PFSK-1 (cell line): ENCODE data around the gene DYNLRB2.

Source experiments
- FOXP2 ChIP-seq: optimal IDR thresholded peaks from 2 replicates; pipeline ENCODE3; 2011; ENCODE audit warnings: borderline replicate concordance, control low read depth, inconsistent platforms; ENCODE audit not compliant: insufficient read depth; ENCODE audit errors: extremely low read length, extremely low read depth
- POLR2AphosphoS5 ChIP-seq: IDR thresholded peaks from 2 replicates; pipeline ENCODE4 v1.6.1; 2012; ENCODE audit warnings: low read depth, mild to moderate bottlenecking, control low read depth, low read length, moderate library complexity
- SIN3A ChIP-seq: IDR thresholded peaks from 2 replicates; pipeline ENCODE4 v1.6.1; 2012; ENCODE audit warnings: mild to moderate bottlenecking, low read length, moderate library complexity, borderline replicate concordance; ENCODE audit not compliant: insufficient read depth
- TAF1 ChIP-seq: IDR thresholded peaks from 2 replicates; pipeline ENCODE4 v1.6.1; 2012; ENCODE audit warnings: low read length, control low read depth, borderline replicate concordance; ENCODE audit not compliant: insufficient read depth
- TF ChIP-seq, protein P1 (sequence below), 2 experiments: IDR thresholded peaks; 2 replicates each; pipeline versions ENCODE4 v1.6.1 to v1.8.0; 2011 to 2012; ENCODE audit warnings: low read depth in 2 of 2, low read length in 2 of 2, control low read depth in 1 of 2, inconsistent platforms in 1 of 2, mild to moderate bottlenecking in 1 of 2, moderate library complexity in 1 of 2; ENCODE audit not compliant: insufficient read depth in 1 of 2

Gene DYNLRB2

DNA sequence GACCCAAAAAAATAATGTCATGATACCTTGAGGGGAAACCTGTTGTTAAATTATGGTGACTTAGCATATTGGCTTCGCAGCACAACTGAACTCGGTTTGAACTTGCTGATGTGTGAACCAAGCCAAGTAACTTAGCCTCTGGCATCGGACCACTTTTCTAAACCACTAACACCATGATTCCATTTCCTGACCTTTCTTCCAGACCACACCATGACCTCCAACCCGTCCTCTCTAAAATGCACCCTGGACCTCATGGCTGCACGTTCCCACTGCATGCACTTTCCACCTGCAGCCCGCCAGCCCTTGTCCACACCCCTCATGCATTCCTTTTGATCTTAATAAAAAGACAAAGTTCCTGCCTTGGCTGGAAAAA lies 29.3 kb downstream of the DYNLRB2 start:
- no peak for TF ChIP-seq POLR2AphosphoS5
- no peak for TF ChIP-seq SIN3A
- TF ChIP-seq, protein P1, sequence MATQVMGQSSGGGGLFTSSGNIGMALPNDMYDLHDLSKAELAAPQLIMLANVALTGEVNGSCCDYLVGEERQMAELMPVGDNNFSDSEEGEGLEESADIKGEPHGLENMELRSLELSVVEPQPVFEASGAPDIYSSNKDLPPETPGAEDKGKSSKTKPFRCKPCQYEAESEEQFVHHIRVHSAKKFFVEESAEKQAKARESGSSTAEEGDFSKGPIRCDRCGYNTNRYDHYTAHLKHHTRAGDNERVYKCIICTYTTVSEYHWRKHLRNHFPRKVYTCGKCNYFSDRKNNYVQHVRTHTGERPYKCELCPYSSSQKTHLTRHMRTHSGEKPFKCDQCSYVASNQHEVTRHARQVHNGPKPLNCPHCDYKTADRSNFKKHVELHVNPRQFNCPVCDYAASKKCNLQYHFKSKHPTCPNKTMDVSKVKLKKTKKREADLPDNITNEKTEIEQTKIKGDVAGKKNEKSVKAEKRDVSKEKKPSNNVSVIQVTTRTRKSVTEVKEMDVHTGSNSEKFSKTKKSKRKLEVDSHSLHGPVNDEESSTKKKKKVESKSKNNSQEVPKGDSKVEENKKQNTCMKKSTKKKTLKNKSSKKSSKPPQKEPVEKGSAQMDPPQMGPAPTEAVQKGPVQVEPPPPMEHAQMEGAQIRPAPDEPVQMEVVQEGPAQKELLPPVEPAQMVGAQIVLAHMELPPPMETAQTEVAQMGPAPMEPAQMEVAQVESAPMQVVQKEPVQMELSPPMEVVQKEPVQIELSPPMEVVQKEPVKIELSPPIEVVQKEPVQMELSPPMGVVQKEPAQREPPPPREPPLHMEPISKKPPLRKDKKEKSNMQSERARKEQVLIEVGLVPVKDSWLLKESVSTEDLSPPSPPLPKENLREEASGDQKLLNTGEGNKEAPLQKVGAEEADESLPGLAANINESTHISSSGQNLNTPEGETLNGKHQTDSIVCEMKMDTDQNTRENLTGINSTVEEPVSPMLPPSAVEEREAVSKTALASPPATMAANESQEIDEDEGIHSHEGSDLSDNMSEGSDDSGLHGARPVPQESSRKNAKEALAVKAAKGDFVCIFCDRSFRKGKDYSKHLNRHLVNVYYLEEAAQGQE (IDR thresholded peaks at IDR 0.05; ENCODE audit: insufficient read depth in 1 of 2, low read depth in 2 of 2, low read length in 2 of 2): no peak
- no peak for TF ChIP-seq TAF1
- TF ChIP-seq FOXP2: no peak

DNA sequence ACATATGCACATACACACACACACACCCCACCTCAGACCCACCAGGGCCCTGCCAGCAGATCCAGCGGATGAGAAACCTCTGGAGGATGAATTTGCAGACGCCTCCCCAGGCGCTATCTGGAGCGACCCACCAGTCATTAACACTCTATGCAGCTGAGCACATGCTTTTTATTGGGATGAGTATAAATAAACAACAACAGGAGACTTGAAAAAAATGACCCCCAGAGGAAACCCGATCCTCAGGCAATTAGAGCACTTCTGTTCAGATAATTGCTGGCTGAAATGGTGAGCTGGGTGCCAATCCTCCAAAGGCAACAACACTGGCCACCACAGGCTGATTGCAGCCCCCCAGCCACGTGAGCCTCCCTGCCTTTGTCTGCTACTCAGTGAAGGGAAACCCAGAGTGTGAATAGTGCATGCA lies 32.9 kb downstream of the DYNLRB2 start:
- TF ChIP-seq SIN3A: no peak
- TF ChIP-seq POLR2AphosphoS5: no peak
- TF ChIP-seq, protein P1 (IDR thresholded peaks at IDR 0.05; ENCODE audit: insufficient read depth in 1 of 2, low read depth in 2 of 2, low read length in 2 of 2): no peak

DNA sequence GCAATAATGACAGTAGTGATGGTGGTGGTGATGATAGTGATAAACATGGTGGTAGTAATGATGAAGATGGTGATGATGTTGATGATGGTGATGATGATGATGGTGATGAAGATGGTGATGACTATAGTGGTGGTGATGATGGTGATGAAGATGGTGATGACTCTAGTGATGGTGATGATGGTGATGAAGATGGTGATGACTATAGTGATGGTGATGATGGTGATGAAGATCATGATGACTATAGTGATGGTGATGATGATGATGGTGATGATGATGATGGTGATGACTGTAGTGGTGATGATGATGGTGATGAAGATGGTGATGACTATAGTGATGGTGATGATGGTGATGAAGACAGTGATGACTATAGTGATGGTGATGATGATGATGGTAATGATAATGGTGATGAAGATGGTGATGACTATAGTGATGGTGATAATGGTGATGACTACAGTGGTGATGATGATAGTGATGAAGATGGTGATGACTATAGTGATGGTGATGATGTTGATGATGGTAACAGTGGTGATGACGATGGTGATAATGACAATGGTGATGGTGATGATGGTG lies 35.6 kb downstream of the DYNLRB2 start:
- TF ChIP-seq FOXP2 (no peak), POLR2AphosphoS5 (no peak), TAF1 (no peak), SIN3A (no peak)
- TF ChIP-seq, protein P1 (IDR thresholded peaks at IDR 0.05; ENCODE audit: insufficient read depth in 1 of 2, low read depth in 2 of 2, low read length in 2 of 2): no peak

DNA sequence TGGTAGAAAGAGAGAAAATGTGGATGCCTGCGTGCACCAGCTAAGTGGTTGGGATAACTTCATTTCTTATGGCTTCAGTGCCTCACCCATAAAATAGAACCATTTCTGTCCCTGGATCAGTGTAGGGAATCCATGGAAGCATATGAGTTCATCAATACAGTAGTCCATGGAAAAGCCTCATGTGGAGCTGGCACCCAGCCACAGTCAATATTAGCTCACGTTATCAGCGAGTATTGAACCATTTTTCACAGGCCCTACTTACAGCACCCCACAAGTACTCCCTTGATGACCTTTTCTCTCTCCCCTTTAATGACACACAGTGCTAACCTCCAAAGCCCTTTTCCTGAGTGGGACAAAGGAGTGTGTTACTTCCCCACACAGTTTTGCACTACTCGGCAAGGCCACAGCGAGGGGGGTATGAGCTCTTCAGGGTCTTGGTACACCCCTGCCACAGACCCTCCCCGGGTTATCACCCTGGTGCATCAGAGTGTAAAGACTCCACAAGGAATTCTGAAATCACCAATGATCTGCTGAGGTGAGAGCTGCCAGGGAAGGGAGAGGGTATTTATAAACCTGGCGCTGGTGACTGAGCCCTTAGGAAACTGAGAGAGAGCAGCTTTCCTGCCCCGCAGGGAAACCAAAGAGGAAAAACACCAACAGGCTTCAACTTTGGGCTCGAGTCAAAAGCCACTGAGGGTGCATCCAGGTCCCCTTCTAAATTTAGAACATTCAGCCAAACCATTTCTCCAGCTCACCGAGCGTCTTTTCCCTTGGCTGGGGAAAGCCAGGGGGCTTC lies 36.9 kb downstream of the DYNLRB2 start:
- no peak for TF ChIP-seq TAF1
- TF ChIP-seq SIN3A: no peak
- no peak for TF ChIP-seq FOXP2
- TF ChIP-seq POLR2AphosphoS5: no peak
- TF ChIP-seq, protein P1 (IDR thresholded peaks at IDR 0.05; ENCODE audit: insufficient read depth in 1 of 2, low read depth in 2 of 2, low read length in 2 of 2): no peak
